ENCODE measurements around the gene IDH3B.

IDH3B gene

GRCh38 chr20:2651772-2652723 is 12.0 kb downstream of the IDH3B start, which contains the start of gene NOP56:
Gene NOP56, plus strand, starts transcription at chr20:2652632. Its CDS starts 29 bp downstream, at chr20:2652661.
- Histone ChIP-seq H3K4me3 (ENCODE audit: low read length) (peak within 1 kb of the TSS; percentile 96), H3K36me3 (replicated peaks; ENCODE audit: low read depth, low read length) (peaks cover 49% of the 10 kb centered on the region), H3K9ac (ENCODE audit: low read length) (peak within 1 kb of the TSS; percentile 92), H2AFZ (ENCODE audit: low read depth, low read length) (no peak within 1 kb of the TSS; the same call in 1 of the 2 replicates), H3K27ac (ENCODE audit: low read length) (peak within 1 kb of the TSS; percentile 82), H3K4me1 (ENCODE audit: low read length) (peaks cover 16% of the 10 kb centered on the region), H3K27me3 (ENCODE audit: low read depth, low read length) (no peaks in the 10 kb centered on the region), H3K4me2 (ENCODE audit: low read length) (peak within 1 kb of the TSS; percentile 95), H4K20me1 (ENCODE audit: insufficient read depth, low read length) (peaks cover 40% of the 10 kb centered on the region), H3K9me3 (ENCODE audit: insufficient read depth, low read length) (no peaks in the 10 kb centered on the region), H3K79me2 (ENCODE audit: low read length) (peaks cover 77% of the 10 kb centered on the region)
- TF ChIP-seq, protein P1, sequence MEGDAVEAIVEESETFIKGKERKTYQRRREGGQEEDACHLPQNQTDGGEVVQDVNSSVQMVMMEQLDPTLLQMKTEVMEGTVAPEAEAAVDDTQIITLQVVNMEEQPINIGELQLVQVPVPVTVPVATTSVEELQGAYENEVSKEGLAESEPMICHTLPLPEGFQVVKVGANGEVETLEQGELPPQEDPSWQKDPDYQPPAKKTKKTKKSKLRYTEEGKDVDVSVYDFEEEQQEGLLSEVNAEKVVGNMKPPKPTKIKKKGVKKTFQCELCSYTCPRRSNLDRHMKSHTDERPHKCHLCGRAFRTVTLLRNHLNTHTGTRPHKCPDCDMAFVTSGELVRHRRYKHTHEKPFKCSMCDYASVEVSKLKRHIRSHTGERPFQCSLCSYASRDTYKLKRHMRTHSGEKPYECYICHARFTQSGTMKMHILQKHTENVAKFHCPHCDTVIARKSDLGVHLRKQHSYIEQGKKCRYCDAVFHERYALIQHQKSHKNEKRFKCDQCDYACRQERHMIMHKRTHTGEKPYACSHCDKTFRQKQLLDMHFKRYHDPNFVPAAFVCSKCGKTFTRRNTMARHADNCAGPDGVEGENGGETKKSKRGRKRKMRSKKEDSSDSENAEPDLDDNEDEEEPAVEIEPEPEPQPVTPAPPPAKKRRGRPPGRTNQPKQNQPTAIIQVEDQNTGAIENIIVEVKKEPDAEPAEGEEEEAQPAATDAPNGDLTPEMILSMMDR (IDR thresholded peaks at IDR 0.05; ENCODE audit: low read depth, low read length) = no peak
- TF ChIP-seq EZH2phosphoT487 (IDR thresholded peaks at IDR 0.05; ENCODE audit: low read depth) = no peak

GRCh38 chr20:2643708-2644107 is 20.3 kb downstream of the IDH3B start:
- H4K20me1 ChIP-seq (ENCODE audit: insufficient read depth, low read length) = no peaks in the 10 kb centered on the region
- H3K9ac ChIP-seq (ENCODE audit: low read length) = no peak overlapping the region
- H3K4me3 ChIP-seq (ENCODE audit: low read length) = no peak overlapping the region
- no peak overlapping the region for H3K27ac ChIP-seq (ENCODE audit: low read length)
- H3K79me2 ChIP-seq (ENCODE audit: low read length) = no peaks in the 10 kb centered on the region
- no peak overlapping the region for H2AFZ ChIP-seq (ENCODE audit: low read depth, low read length)
- TF ChIP-seq, protein P1 (IDR thresholded peaks at IDR 0.05; ENCODE audit: low read depth, low read length) = no peak
- TF ChIP-seq EZH2phosphoT487 (IDR thresholded peaks at IDR 0.05; ENCODE audit: low read depth) = no peak
- no peaks in the 10 kb centered on the region for H3K4me1 ChIP-seq (ENCODE audit: low read length)
- H3K4me2 ChIP-seq (ENCODE audit: low read length) = no peak overlapping the region
- peaks cover 13% of the 10 kb centered on the region for H3K36me3 ChIP-seq (replicated peaks; ENCODE audit: low read depth, low read length)
- H3K27me3 ChIP-seq (ENCODE audit: low read depth, low read length) = no peaks in the 10 kb centered on the region
- H3K9me3 ChIP-seq (ENCODE audit: insufficient read depth, low read length) = no peaks in the 10 kb centered on the region

- Histone ChIP-seq H3K36me3 (replicated peaks; ENCODE audit: low read depth, low read length) (peaks cover 13% of the 10 kb centered on the region), H3K79me2 (ENCODE audit: low read length) (no peaks in the 10 kb centered on the region)
Observed at GRCh38 chr20:2640899-2641298, 23.1 kb downstream of the IDH3B start.

GRCh38 chr20:2640260-2640659 is 23.8 kb downstream of the IDH3B start:
- Histone ChIP-seq H4K20me1 (ENCODE audit: insufficient read depth, low read length) (no peaks in the 10 kb centered on the region), H2AFZ (ENCODE audit: low read depth, low read length) (no peak overlapping the region), H3K36me3 (replicated peaks; ENCODE audit: low read depth, low read length) (peaks cover 13% of the 10 kb centered on the region), H3K79me2 (ENCODE audit: low read length) (no peaks in the 10 kb centered on the region), H3K27me3 (ENCODE audit: low read depth, low read length) (0 out of 2 replicates have a peak, but pooled peaks cover 5% of the 10 kb centered on the region), H3K9ac (ENCODE audit: low read length) (no peak overlapping the region), H3K4me1 (ENCODE audit: low read length) (no peaks in the 10 kb centered on the region), H3K4me3 (ENCODE audit: low read length) (no peak overlapping the region), H3K4me2 (ENCODE audit: low read length) (no peak overlapping the region), H3K27ac (ENCODE audit: low read length) (no peak overlapping the region), H3K9me3 (ENCODE audit: insufficient read depth, low read length) (no peaks in the 10 kb centered on the region)
- no peak for TF ChIP-seq EZH2phosphoT487 (IDR thresholded peaks at IDR 0.05; ENCODE audit: low read depth)
- TF ChIP-seq, protein P1 (IDR thresholded peaks at IDR 0.05; ENCODE audit: low read depth, low read length) = no peak

More at GRCh38 chr20:2640899-2641298, 23.1 kb downstream of the IDH3B start:
- Histone ChIP-seq H3K4me1 (ENCODE audit: low read length) (no peaks in the 10 kb centered on the region), H3K9me3 (ENCODE audit: insufficient read depth, low read length) (no peaks in the 10 kb centered on the region), H3K4me2 (ENCODE audit: low read length) (no peak overlapping the region), H4K20me1 (ENCODE audit: insufficient read depth, low read length) (no peaks in the 10 kb centered on the region), H3K4me3 (ENCODE audit: low read length) (no peak overlapping the region), H3K27ac (ENCODE audit: low read length) (no peak overlapping the region), H3K9ac (ENCODE audit: low read length) (no peak overlapping the region), H3K27me3 (ENCODE audit: low read depth, low read length) (0 out of 2 replicates have a peak, but pooled peaks cover 2% of the 10 kb centered on the region), H2AFZ (ENCODE audit: low read depth, low read length) (no peak overlapping the region)
- TF ChIP-seq EZH2phosphoT487 (IDR thresholded peaks at IDR 0.05; ENCODE audit: low read depth) = no peak
- TF ChIP-seq, protein P1 (IDR thresholded peaks at IDR 0.05; ENCODE audit: low read depth, low read length) = no peak
